ENCODE measurements around the gene KIAA1210. TPM values are rescaled to one million over a fixed set of nuclear protein-coding genes. Genes with fewer than 3 reads are reported as not detected.

KIAA1210 gene
- total RNA-seq, 1 experiment from 2014 or later, result not detected

GRCh38 chrX:119105826-119106225, 21.8 kb downstream of the KIAA1210 start:
- intact Hi-C loops (cut with micrococcal nuclease; ENCODE audit: unreplicated experiment), result no loop called here
- no TSS peak for BruUV-seq (replicated peaks)
- no peak overlapping the region for H3K27ac Mint-ChIP-seq (ENCODE audit: unreplicated experiment)
- Histone ChIP-seq H3K27me3 (replicated peaks; ENCODE audit: control insufficient read depth, insufficient read depth, low read length) (no peaks in the 10 kb centered on the region), H3K9me3 (no peaks in the 10 kb centered on the region), H3K4me3 (ENCODE audit: low read depth, low read length) (no peak overlapping the region), H3K4me1 (no peaks in the 10 kb centered on the region), H3K36me3 (ENCODE audit: control insufficient read depth, insufficient read depth, low read length) (no peaks in the 10 kb centered on the region)
- H3K4me3 Mint-ChIP-seq (ENCODE audit: unreplicated experiment), result no peak overlapping the region
- no peaks in the 10 kb centered on the region for H3K9me3 Mint-ChIP-seq (ENCODE audit: unreplicated experiment)
- no peaks in the 10 kb centered on the region for H3K27me3 Mint-ChIP-seq (ENCODE audit: insufficient read depth, unreplicated experiment)
- DNase-seq, result no peak
- no peaks in the 10 kb centered on the region for H3K4me1 Mint-ChIP-seq (ENCODE audit: low read depth, unreplicated experiment)
- ChIA-PET POLR2A (no interaction called here), CTCF (no interaction called here)
- TF ChIP-seq CTCF (IDR thresholded peaks at IDR 0.05; ENCODE audit: insufficient read depth in 1 of 2, low read depth in 1 of 2, low read length in 1 of 2, severe bottlenecking in 1 of 2, unreplicated experiment in 1 of 2), result no peak
- no peaks in the 10 kb centered on the region for H3K36me3 Mint-ChIP-seq (ENCODE audit: insufficient read depth, unreplicated experiment)

- no TSS peak for BruUV-seq (replicated peaks)
- no peaks in the 10 kb centered on the region for H3K9me3 ChIP-seq
- H3K4me1 ChIP-seq, result no peaks in the 10 kb centered on the region
- Mint-ChIP-seq H3K36me3 (ENCODE audit: insufficient read depth, unreplicated experiment) (no peaks in the 10 kb centered on the region), H3K9me3 (ENCODE audit: unreplicated experiment) (no peaks in the 10 kb centered on the region), H3K4me1 (ENCODE audit: low read depth, unreplicated experiment) (no peaks in the 10 kb centered on the region), H3K27me3 (ENCODE audit: insufficient read depth, unreplicated experiment) (peaks cover 7% of the 10 kb centered on the region), H3K27ac (ENCODE audit: unreplicated experiment) (no peak overlapping the region), H3K4me3 (ENCODE audit: unreplicated experiment) (no peak overlapping the region)
- ChIA-PET POLR2A (no interaction called here), CTCF (no interaction called here)
- no peak for TF ChIP-seq CTCF (IDR thresholded peaks at IDR 0.05; ENCODE audit: insufficient read depth in 1 of 2, low read depth in 1 of 2, low read length in 1 of 2, severe bottlenecking in 1 of 2, unreplicated experiment in 1 of 2)
- no peaks in the 10 kb centered on the region for H3K27me3 ChIP-seq (replicated peaks; ENCODE audit: control insufficient read depth, insufficient read depth, low read length)
- no peak for DNase-seq
- H3K4me3 ChIP-seq (ENCODE audit: low read depth, low read length), result no peak overlapping the region
- intact Hi-C loops (cut with micrococcal nuclease; ENCODE audit: unreplicated experiment), result no loop called here
- H3K36me3 ChIP-seq (ENCODE audit: control insufficient read depth, insufficient read depth, low read length), result no peaks in the 10 kb centered on the region
These were observed 26.4 kb downstream of the KIAA1210 start for GRCh38 chrX:119101168-119101567.

- no peaks in the 10 kb centered on the region for H3K9me3 ChIP-seq
- POLR2A ChIA-PET, result no interaction called here
- no TSS peak for BruUV-seq (replicated peaks)
- CTCF ChIA-PET, result no interaction called here
- no peaks in the 10 kb centered on the region for H3K36me3 Mint-ChIP-seq (ENCODE audit: insufficient read depth, unreplicated experiment)
- no peak for DNase-seq
- no peaks in the 10 kb centered on the region for H3K27me3 ChIP-seq (replicated peaks; ENCODE audit: control insufficient read depth, insufficient read depth, low read length)
- no peak overlapping the region for H3K27ac Mint-ChIP-seq (ENCODE audit: unreplicated experiment)
- H3K36me3 ChIP-seq (ENCODE audit: control insufficient read depth, insufficient read depth, low read length), result no peaks in the 10 kb centered on the region
- peaks cover 10% of the 10 kb centered on the region for H3K27me3 Mint-ChIP-seq (ENCODE audit: insufficient read depth, unreplicated experiment)
- intact Hi-C loops (cut with micrococcal nuclease; ENCODE audit: unreplicated experiment), result no loop called here
- no peak overlapping the region for H3K4me3 Mint-ChIP-seq (ENCODE audit: unreplicated experiment)
- TF ChIP-seq CTCF (IDR thresholded peaks at IDR 0.05; ENCODE audit: insufficient read depth in 1 of 2, low read depth in 1 of 2, low read length in 1 of 2, severe bottlenecking in 1 of 2, unreplicated experiment in 1 of 2), result no peak
- H3K9me3 Mint-ChIP-seq (ENCODE audit: unreplicated experiment), result no peaks in the 10 kb centered on the region
- H3K4me1 Mint-ChIP-seq (ENCODE audit: low read depth, unreplicated experiment), result no peaks in the 10 kb centered on the region
- H3K4me3 ChIP-seq (ENCODE audit: low read depth, low read length), result no peak overlapping the region
- no peaks in the 10 kb centered on the region for H3K4me1 ChIP-seq
These were observed 31.7 kb downstream of the KIAA1210 start for GRCh38 chrX:119095936-119096335.
